Renal cortical epithelial cell (primary cell): Measurements from ENCODE around the gene SYT10. TPM values are rescaled to one million over a fixed set of nuclear protein-coding genes. Genes with fewer than 3 reads are reported as not detected.
"Not testable (repeated sequence)": the region's sequence is repeated elsewhere in the genome, so short reads cannot be mapped to it uniquely, and the experiment has no call there.

ENCODE experiments used
- DNase-seq: peaks from one replicate; pipeline ENCODE4 v3.0.0-alpha.2; 2011; ENCODE audit warnings: low read depth
- total RNA-seq: library from RNA; depleted of rRNA; stranded (reverse); fragments of >200 nt; gene quantifications from 2 replicates; pipeline ENCODE4 v1.2.3, GENCODE V29; 2014

SYT10 gene
- total RNA-seq, result 0.15 TPM in 1 of 2 replicates, not detected in the other

GRCh38 chr12:33439587-33440011 lies at the start of gene SYT10:
Gene SYT10 (minus strand): TSS chr12:33439819. CDS start chr12:33439522, 297 bp downstream.
- no peak for DNase-seq

- DNase-seq, result peak; percentile 49
These were observed 48.4 kb upstream of the SYT10 start for GRCh38 chr12:33488036-33488435.

GRCh38 chr12:33486058-33486457 lies 46.4 kb upstream of the SYT10 start:
- DNase-seq, result no peak

GRCh38 chr12:33484161-33484560 lies 44.5 kb upstream of the SYT10 start:
- DNase-seq, result no peak

GRCh38 chr12:33480366-33480765 lies 40.7 kb upstream of the SYT10 start:
- no peak for DNase-seq

- DNase-seq, result no peak
These were observed 36.4 kb upstream of the SYT10 start for GRCh38 chr12:33476058-33476457.

GRCh38 chr12:33472299-33472698 lies 32.7 kb upstream of the SYT10 start:
- DNase-seq, result no peak

GRCh38 chr12:33455096-33455495 lies 15.5 kb upstream of the SYT10 start:
- DNase-seq, result no peak

- no peak for DNase-seq
These were observed 10.9 kb upstream of the SYT10 start for GRCh38 chr12:33450480-33450879.

GRCh38 chr12:33440477-33440876 lies 858 bp upstream of the SYT10 start:
- no peak for DNase-seq

- DNase-seq, result no peak
These were observed 600 bp downstream of the SYT10 start for GRCh38 chr12:33438851-33439586.

- DNase-seq, result no peak
These were observed 1.4 kb downstream of the SYT10 start for GRCh38 chr12:33438025-33438772.

GRCh38 chr12:33437598-33437997 lies 2.0 kb downstream of the SYT10 start:
- no peak for DNase-seq

- DNase-seq, result no peak
These were observed 6.6 kb downstream of the SYT10 start for GRCh38 chr12:33432992-33433391.

GRCh38 chr12:33431648-33432047 lies 8.0 kb downstream of the SYT10 start:
- no peak for DNase-seq

GRCh38 chr12:33429468-33429867 lies 10.2 kb downstream of the SYT10 start:
- no peak for DNase-seq

- DNase-seq, result peak; percentile 1
These were observed 12.5 kb downstream of the SYT10 start for GRCh38 chr12:33427071-33427470.

GRCh38 chr12:33423706-33424105 lies 15.9 kb downstream of the SYT10 start:
- DNase-seq, result no peak

- DNase-seq, result not testable (repeated sequence)
These were observed 27.2 kb downstream of the SYT10 start for GRCh38 chr12:33412410-33412809.

GRCh38 chr12:33383503-33383902 lies 56.1 kb downstream of the SYT10 start:
- DNase-seq, result no peak

GRCh38 chr12:33376153-33376552 lies 63.5 kb downstream of the SYT10 start:
- DNase-seq, result no peak

- DNase-seq, result no peak
These were observed 69.3 kb downstream of the SYT10 start for GRCh38 chr12:33370318-33370717.

- DNase-seq, result peak; percentile 25
These were observed 82.4 kb downstream of the SYT10 start for GRCh38 chr12:33357181-33357580.
